Measurements from ENCODE around the gene ELOA. TPM values are rescaled to one million over a fixed set of nuclear protein-coding genes. Genes with fewer than 3 reads are reported as not detected.

The ELOA gene
- total and polyA plus RNA-seq, 9 of the 15 experiments (the other 6 are each of a cell fraction or from before 2014, with no cell fraction given), result 31.9 to 98.6 (median 61.3) TPM

DNA sequence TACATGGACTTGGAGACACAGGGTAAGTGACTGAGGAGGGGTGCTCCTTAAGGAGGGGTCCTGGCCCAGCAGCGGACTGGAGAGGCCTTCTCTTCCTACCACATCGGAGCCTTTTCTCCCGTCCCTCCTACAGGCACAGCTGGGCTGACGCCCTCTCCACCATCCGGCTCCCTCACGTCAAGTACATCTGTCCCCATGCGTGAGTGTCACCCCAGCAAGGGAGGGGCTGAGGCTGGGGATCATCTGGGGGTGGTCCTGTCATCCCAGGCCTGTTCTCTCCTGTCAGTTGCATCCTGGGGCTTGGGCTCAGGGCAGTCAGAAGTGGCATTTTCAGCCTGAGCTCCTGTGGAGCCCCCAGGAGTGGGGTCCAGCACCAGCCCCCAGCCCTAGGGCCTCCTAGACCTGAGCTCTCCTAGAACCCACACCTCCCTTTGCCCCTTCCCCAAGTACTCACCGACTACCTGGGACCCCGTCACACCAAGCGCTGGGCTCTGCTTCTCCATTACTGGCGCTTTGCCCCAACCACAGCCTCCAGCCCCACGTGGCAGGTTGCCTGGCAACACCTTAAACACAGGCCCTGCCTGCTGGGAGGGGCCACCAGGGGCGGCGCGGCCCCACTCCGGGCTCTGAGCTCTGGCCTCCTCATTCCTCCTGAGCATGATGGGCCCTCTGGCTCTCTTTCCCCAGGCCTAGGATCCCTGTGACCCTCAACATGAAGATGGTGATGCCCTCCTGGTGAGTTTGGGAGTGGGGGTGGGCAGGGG, 49.9 kb downstream of the ELOA start (continued):
- TF ChIP-seq ZNF408 (CRISPR knock-in tag; IDR thresholded peaks at IDR 0.05; ENCODE audit: low read depth) (no peak), CSDE1 (IDR thresholded peaks at IDR 0.05) (no peak), ZC3H8 (IDR thresholded peaks at IDR 0.05) (no peak), ZNF77 (CRISPR knock-in tag; IDR thresholded peaks at IDR 0.05) (no peak), CTBP1 (IDR thresholded peaks at IDR 0.05; ENCODE audit: borderline replicate concordance) (no peak), ZNF75A (CRISPR knock-in tag; IDR thresholded peaks at IDR 0.05) (no peak), SREBF2 (CRISPR knock-in tag; IDR thresholded peaks at IDR 0.05) (no peak), ETV6 (IDR thresholded peaks at IDR 0.05; ENCODE audit: borderline replicate concordance in 1 of 2, low read depth in 2 of 2, low read length in 1 of 2) (no peak), ETV6 (CRISPR knock-in tag; IDR thresholded peaks at IDR 0.05; ENCODE audit: borderline replicate concordance) (no peak), HIVEP1 (CRISPR knock-in tag; IDR thresholded peaks at IDR 0.05) (no peak), U2AF2 (optimal IDR thresholded peaks at IDR 0.05; ENCODE audit: low read depth, low read length) (no peak), FOXJ2 (tag; IDR thresholded peaks at IDR 0.05) (peak; percentile 87), FOSL1 (tag; conservative IDR thresholded peaks at IDR 0.05) (no peak), HNRNPL (IDR thresholded peaks at IDR 0.05; ENCODE audit: low read depth, low read length) (no peak), NR1H2 (CRISPR knock-in tag; IDR thresholded peaks at IDR 0.05) (no peak), NFE2L1 (tag; IDR thresholded peaks at IDR 0.05; ENCODE audit: borderline replicate concordance, low read depth) (no peak), ZNF699 (CRISPR knock-in tag; IDR thresholded peaks at IDR 0.05; ENCODE audit: insufficient replicate concordance) (no peak), HDAC1 (IDR thresholded peaks at IDR 0.05) (peak in 1 of 2 experiments; percentile 58; a peak in 1 of 4 replicates), EGR1 (conservative IDR thresholded peaks at IDR 0.05) (no peak), IRF2 (CRISPR knock-in tag; IDR thresholded peaks at IDR 0.05) (no peak)
- TF ChIP-seq, protein P1, sequence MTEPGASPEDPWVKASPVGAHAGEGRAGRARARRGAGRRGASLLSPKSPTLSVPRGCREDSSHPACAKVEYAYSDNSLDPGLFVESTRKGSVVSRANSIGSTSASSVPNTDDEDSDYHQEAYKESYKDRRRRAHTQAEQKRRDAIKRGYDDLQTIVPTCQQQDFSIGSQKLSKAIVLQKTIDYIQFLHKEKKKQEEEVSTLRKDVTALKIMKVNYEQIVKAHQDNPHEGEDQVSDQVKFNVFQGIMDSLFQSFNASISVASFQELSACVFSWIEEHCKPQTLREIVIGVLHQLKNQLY (CRISPR knock-in tag; conservative IDR thresholded peaks at IDR 0.05), result no peak
- TF ChIP-seq, protein P2, sequence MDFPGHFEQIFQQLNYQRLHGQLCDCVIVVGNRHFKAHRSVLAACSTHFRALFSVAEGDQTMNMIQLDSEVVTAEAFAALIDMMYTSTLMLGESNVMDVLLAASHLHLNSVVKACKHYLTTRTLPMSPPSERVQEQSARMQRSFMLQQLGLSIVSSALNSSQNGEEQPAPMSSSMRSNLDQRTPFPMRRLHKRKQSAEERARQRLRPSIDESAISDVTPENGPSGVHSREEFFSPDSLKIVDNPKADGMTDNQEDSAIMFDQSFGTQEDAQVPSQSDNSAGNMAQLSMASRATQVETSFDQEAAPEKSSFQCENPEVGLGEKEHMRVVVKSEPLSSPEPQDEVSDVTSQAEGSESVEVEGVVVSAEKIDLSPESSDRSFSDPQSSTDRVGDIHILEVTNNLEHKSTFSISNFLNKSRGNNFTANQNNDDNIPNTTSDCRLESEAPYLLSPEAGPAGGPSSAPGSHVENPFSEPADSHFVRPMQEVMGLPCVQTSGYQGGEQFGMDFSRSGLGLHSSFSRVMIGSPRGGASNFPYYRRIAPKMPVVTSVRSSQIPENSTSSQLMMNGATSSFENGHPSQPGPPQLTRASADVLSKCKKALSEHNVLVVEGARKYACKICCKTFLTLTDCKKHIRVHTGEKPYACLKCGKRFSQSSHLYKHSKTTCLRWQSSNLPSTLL (IDR thresholded peaks at IDR 0.05), result no peak
- TF ChIP-seq, protein P3, sequence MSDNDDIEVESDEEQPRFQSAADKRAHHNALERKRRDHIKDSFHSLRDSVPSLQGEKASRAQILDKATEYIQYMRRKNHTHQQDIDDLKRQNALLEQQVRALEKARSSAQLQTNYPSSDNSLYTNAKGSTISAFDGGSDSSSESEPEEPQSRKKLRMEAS (CRISPR knock-in tag; IDR thresholded peaks at IDR 0.05), result peak; percentile 95
- TF ChIP-seq, protein P4, sequence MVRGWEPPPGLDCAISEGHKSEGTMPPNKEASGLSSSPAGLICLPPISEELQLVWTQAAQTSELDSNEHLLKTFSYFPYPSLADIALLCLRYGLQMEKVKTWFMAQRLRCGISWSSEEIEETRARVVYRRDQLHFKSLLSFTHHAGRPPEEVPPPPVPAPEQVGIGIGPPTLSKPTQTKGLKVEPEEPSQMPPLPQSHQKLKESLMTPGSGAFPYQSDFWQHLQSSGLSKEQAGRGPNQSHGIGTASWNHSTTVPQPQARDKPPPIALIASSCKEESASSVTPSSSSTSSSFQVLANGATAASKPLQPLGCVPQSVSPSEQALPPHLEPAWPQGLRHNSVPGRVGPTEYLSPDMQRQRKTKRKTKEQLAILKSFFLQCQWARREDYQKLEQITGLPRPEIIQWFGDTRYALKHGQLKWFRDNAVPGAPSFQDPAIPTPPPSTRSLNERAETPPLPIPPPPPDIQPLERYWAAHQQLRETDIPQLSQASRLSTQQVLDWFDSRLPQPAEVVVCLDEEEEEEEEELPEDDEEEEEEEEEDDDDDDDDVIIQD (CRISPR knock-in tag; IDR thresholded peaks at IDR 0.05), result no peak

Data from K562 (cell line).